H1 (cell line): ENCODE measurements around the gene CBLB. TPM values are rescaled to one million over a fixed set of nuclear protein-coding genes. Genes with fewer than 3 reads are reported as not detected.

Experiments used
- CTCF ChIA-PET: fragments of 300-600 bp; sonication (Branson Sonifier 250); formaldehyde crosslinking; loops from one replicate; lab custom pipeline; 2021; ENCODE audit not compliant: partially characterized antibody; lab: Charles Lee
- POLR2A ChIA-PET: fragments of 300-600 bp; sonication (Branson Sonifier 250); formaldehyde crosslinking; loops from one replicate; lab custom pipeline; 2021; ENCODE audit warnings: inconsistent platforms; ENCODE audit not compliant: partially characterized antibody; lab: Charles Lee
- DNase-seq, 2 experiments: peaks; one replicate each; pipeline versions ENCODE4 v3.0.0 to v3.0.0-alpha.2; 2010 to 2022; ENCODE audit warnings: low spot score in 2 of 2, low read depth in 1 of 2, mixed read lengths in 1 of 2
- FAIRE-seq: peaks from 2 replicates; lab custom pipeline; 2011; peaks lifted over from hg19 to GRCh38; lab: Jason Lieb, UNC
- H2AFZ ChIP-seq: 2 replicates; pipeline ENCODE4 v1.8.1; 2012; ENCODE audit warnings: low read length, inconsistent platforms
- H2AK5ac ChIP-seq: 2 replicates; pipeline ENCODE4 v1.6.1; 2013; ENCODE audit warnings: low read depth, low read length
- H2BK120ac ChIP-seq: replicated peaks from 2 replicates; pipeline ENCODE3; 2013; ENCODE audit warnings: low read depth, low read length, inconsistent platforms
- H2BK12ac ChIP-seq: 2 replicates; pipeline ENCODE4 v1.6.1; 2013; ENCODE audit warnings: low read depth, low read length
- H2BK15ac ChIP-seq: 2 replicates; pipeline ENCODE4 v1.6.1; 2013; ENCODE audit warnings: low read length
- H2BK20ac ChIP-seq: 2 replicates; pipeline ENCODE4 v1.6.1; 2013; ENCODE audit warnings: low read length
- H2BK5ac ChIP-seq: 2 replicates; pipeline ENCODE4 v1.6.1; 2013; ENCODE audit warnings: low read depth, low read length
- H3K14ac ChIP-seq: 2 replicates; pipeline ENCODE4 v1.6.1; 2013; ENCODE audit warnings: inconsistent platforms; ENCODE audit not compliant: insufficient read length
- H3K18ac ChIP-seq: 2 replicates; pipeline ENCODE4 v1.6.1; 2013; ENCODE audit warnings: low read length; ENCODE audit errors: extremely low read depth
- H3K23ac ChIP-seq: 2 replicates; pipeline ENCODE4 v1.6.1; 2013; ENCODE audit warnings: inconsistent platforms; ENCODE audit not compliant: insufficient read length
- H3K23me2 ChIP-seq: 2 replicates; pipeline ENCODE4 v1.6.1; 2013; ENCODE audit warnings: low read depth, low read length
- H3K27ac ChIP-seq: 2 replicates; pipeline ENCODE4 v1.6.1; 2011; ENCODE audit warnings: low read depth, low read length, inconsistent platforms
- H3K27me3 ChIP-seq, 4 experiments: replicated peaks in 1 of 4; 1 replicate in 1 of 4; 2 replicates in 3 of 4; pipeline versions ENCODE4 v1.6.1 to v1.8.1; 2011 to 2013; ENCODE audit warnings: low read length in 3 of 4, mild to moderate bottlenecking in 3 of 4, inconsistent platforms in 2 of 4, mixed read lengths in 2 of 4, moderate library complexity in 1 of 4; ENCODE audit not compliant: control insufficient read depth in 3 of 4, insufficient read depth in 3 of 4; ENCODE audit errors: extremely low read depth in 1 of 4
- H3K36me3 ChIP-seq, 4 experiments: 2 replicates each; pipeline versions ENCODE4 v1.6.1 to v1.8.1; 2011 to 2013; ENCODE audit warnings: mild to moderate bottlenecking in 4 of 4, low read length in 3 of 4, moderate library complexity in 2 of 4, control low read depth in 1 of 4, inconsistent platforms in 1 of 4; ENCODE audit not compliant: insufficient read depth in 4 of 4, control insufficient read depth in 2 of 4
- H3K4ac ChIP-seq: replicated peaks from 2 replicates; pipeline ENCODE3; 2013; ENCODE audit warnings: low read length, low read depth, mixed read lengths, inconsistent platforms; ENCODE audit not compliant: insufficient read length
- H3K4me1 ChIP-seq, 4 experiments: replicated peaks in 1 of 4; 1 replicate in 1 of 4; 2 replicates in 3 of 4; pipeline versions ENCODE4 v1.6.1 to v1.8.1; 2011 to 2013; ENCODE audit warnings: low read length in 3 of 4, inconsistent platforms in 2 of 4, mixed read lengths in 1 of 4; ENCODE audit not compliant: insufficient read depth in 4 of 4, control insufficient read depth in 3 of 4
- H3K4me2 ChIP-seq, 2 experiments: 2 replicates each; pipeline versions ENCODE4 v1.6.1 to v1.8.1; 2011 to 2013; ENCODE audit warnings: low read depth in 2 of 2, low read length in 2 of 2, control low read depth in 1 of 2, inconsistent platforms in 1 of 2, mild to moderate bottlenecking in 1 of 2; ENCODE audit not compliant: insufficient read depth in 1 of 2
- H3K4me3 ChIP-seq, 4 experiments: fragments of 200-600, 300-600 bp in 1 of 4; sonication (generic), shearing (Covaris generic), sonication (Bioruptor Twin) in 1 of 4; 2 replicates each; pipeline versions ENCODE4 v1.5.1 to v1.8.1; 2011 to 2016; ENCODE audit warnings: low read length in 4 of 4, low read depth in 3 of 4, control low read depth in 2 of 4, inconsistent platforms in 2 of 4, mild to moderate bottlenecking in 2 of 4, mixed read lengths in 1 of 4, moderate library complexity in 1 of 4; ENCODE audit not compliant: insufficient read depth in 2 of 4; ENCODE audit errors: extremely low read depth in 1 of 4
- H3K56ac ChIP-seq: replicated peaks from 2 replicates; pipeline ENCODE3; 2013; ENCODE audit warnings: low read depth, mild to moderate bottlenecking, mixed read lengths, low read length, inconsistent platforms; ENCODE audit not compliant: insufficient read length
- H3K79me1 ChIP-seq: 2 replicates; pipeline ENCODE4 v1.6.1; 2013; ENCODE audit warnings: low read depth, low read length, control low read depth
- H3K79me2 ChIP-seq, 2 experiments: 2 replicates each; pipeline versions ENCODE4 v1.6.1 to v1.8.1; 2012 to 2013; ENCODE audit warnings: low read length in 2 of 2, mild to moderate bottlenecking in 2 of 2, inconsistent platforms in 1 of 2; ENCODE audit not compliant: insufficient read depth in 2 of 2, control insufficient read depth in 1 of 2
- H3K9ac ChIP-seq, 4 experiments: replicated peaks in 1 of 4; 1 replicate in 1 of 4; 2 replicates in 3 of 4; pipeline versions ENCODE4 v1.6.1 to v1.8.1; 2011 to 2013; ENCODE audit warnings: low read depth in 3 of 4, low read length in 3 of 4, control low read depth in 2 of 4, mild to moderate bottlenecking in 2 of 4, moderate library complexity in 2 of 4, inconsistent platforms in 1 of 4; ENCODE audit errors: extremely low read depth in 1 of 4
- H3K9me3 ChIP-seq, 2 experiments: 2 replicates each; pipeline versions ENCODE4 v1.6.1 to v1.8.1; 2012 to 2013; ENCODE audit warnings: mild to moderate bottlenecking in 2 of 2, moderate library complexity in 2 of 2, control low read depth in 1 of 2, inconsistent platforms in 1 of 2, low read depth in 1 of 2, low read length in 1 of 2, mixed read lengths in 1 of 2; ENCODE audit not compliant: insufficient read depth in 2 of 2
- H4K20me1 ChIP-seq, 2 experiments: replicated peaks in 1 of 2; 2 replicates each; pipeline versions ENCODE3 to v1.8.1; 2011 to 2013; ENCODE audit warnings: inconsistent platforms in 2 of 2, low read length in 2 of 2, mild to moderate bottlenecking in 1 of 2; ENCODE audit not compliant: insufficient read depth in 2 of 2, control insufficient read depth in 1 of 2
- H4K5ac ChIP-seq: 2 replicates; pipeline ENCODE4 v1.6.1; 2013; ENCODE audit warnings: low read length, low read depth, mixed read lengths, inconsistent platforms; ENCODE audit not compliant: insufficient read length
- H4K8ac ChIP-seq: 2 replicates; pipeline ENCODE4 v1.8.0; 2013; ENCODE audit warnings: mild to moderate bottlenecking, moderate library complexity, low read length, inconsistent platforms; ENCODE audit not compliant: insufficient read depth; ENCODE audit errors: extremely low read depth
- H4K91ac ChIP-seq: replicated peaks from 2 replicates; pipeline ENCODE3; 2013; ENCODE audit warnings: low read length, mixed read lengths, inconsistent platforms; ENCODE audit not compliant: insufficient read length
- CEBPB ChIP-seq: IDR thresholded peaks from 2 replicates; pipeline ENCODE4 v1.6.1; 2012; ENCODE audit warnings: low read depth, low read length
- E2F6 ChIP-seq: IDR thresholded peaks from 2 replicates; pipeline ENCODE4 v1.6.1; 2012; ENCODE audit warnings: inconsistent platforms
- EGR1 ChIP-seq: IDR thresholded peaks from 2 replicates; pipeline ENCODE4 v1.6.1; 2011; ENCODE audit warnings: low read depth, low read length, borderline replicate concordance
- EZH2 ChIP-seq: fragments of 200-600 bp; sonication (generic); IDR thresholded peaks from 2 replicates; pipeline ENCODE4 v1.7.1; 2012; ENCODE audit warnings: low read depth, mild to moderate bottlenecking, moderate library complexity, low read length, inconsistent platforms; ENCODE audit not compliant: severe bottlenecking
- GTF2F1 ChIP-seq: IDR thresholded peaks from 2 replicates; pipeline ENCODE4 v1.6.1; 2012; ENCODE audit warnings: low read depth, low read length, improper control_type of control experiment, borderline replicate concordance
- JUN ChIP-seq: IDR thresholded peaks from 2 replicates; pipeline ENCODE4 v1.6.1; 2011; ENCODE audit warnings: low read depth, mild to moderate bottlenecking, improper control_type of control experiment, low read length
- JUND ChIP-seq: IDR thresholded peaks from 2 replicates; pipeline ENCODE4 v1.6.1; 2011; ENCODE audit warnings: mild to moderate bottlenecking, improper control_type of control experiment, low read length
- POLR2AphosphoS5 ChIP-seq: IDR thresholded peaks from 2 replicates; pipeline ENCODE4 v1.6.1; 2011; ENCODE audit warnings: low read depth, low read length
- SIRT6 ChIP-seq: IDR thresholded peaks from one replicate; pipeline ENCODE4 v1.7.1; 2012; ENCODE audit warnings: low read length, inconsistent platforms
- SP1 ChIP-seq: IDR thresholded peaks from 2 replicates; pipeline ENCODE4 v1.6.1; 2011; ENCODE audit warnings: low read depth, low read length
- SP2 ChIP-seq: IDR thresholded peaks from 2 replicates; pipeline ENCODE4 v1.6.1; 2012; ENCODE audit warnings: mild to moderate bottlenecking, low read length, inconsistent platforms
- TEAD4 ChIP-seq: IDR thresholded peaks from 2 replicates; pipeline ENCODE4 v1.6.1; 2012; ENCODE audit warnings: low read depth, low read length, inconsistent platforms, mixed read lengths
- YY1 ChIP-seq: IDR thresholded peaks from 2 replicates; pipeline ENCODE4 v1.6.1; 2011; ENCODE audit warnings: low read depth, mild to moderate bottlenecking, low read length
- WGBS, 2 experiments: shearing (Covaris generic) in 1 of 2; methylation state at CpG; one replicate each; pipeline versions ENCODE4 v1.1.6 to v1.1.7; 2013 to 2015; ENCODE audit warnings: low lambda C conversion rate in 2 of 2, mixed read lengths in 2 of 2, inconsistent platforms in 1 of 2, low coverage in 1 of 2, missing lambda C conversion rate in 1 of 2; ENCODE audit not compliant: insufficient replicate concordance in 2 of 2, insufficient coverage in 1 of 2, insufficient read length in 1 of 2; ENCODE audit errors: extremely low coverage in 1 of 2, missing lambda C conversion rate in 1 of 2; 5-methylcytosine and 5-hydroxymethylcytosine counted together
- polyA plus RNA-seq, 7 experiments: library from polyadenylated mRNA; depleted of rRNA in 3 of 7; stranded (reverse) in 5 of 7; unstranded in 2 of 7; fragments of >200 nt in 5 of 7; fragments of 200-250 nt in 2 of 7; gene quantifications; 1 replicate in 5 of 7; 2 replicates in 1 of 7; 4 replicates in 1 of 7; pipeline versions ENCODE4 v1.2.1 to v1.2.3, GENCODE V29; 2011 to 2013; ENCODE audit warnings: missing spikeins in 2 of 7, mixed read lengths in 2 of 7
- total RNA-seq: library from RNA; stranded (reverse); fragmentation: NEBNext Ultra II Directional; extraction: Animal tissue kit (Norgen Biotek cat#: 25700); gene quantifications from 2 replicates; pipeline ENCODE4 v1.2.1, GENCODE V29; 2021

Gene CBLB
- total and polyA plus RNA-seq, 2 of the 8 experiments (the other 6 are each of a cell fraction or from before 2014, with no cell fraction given): 14.5 to 26.0 TPM

DNA sequence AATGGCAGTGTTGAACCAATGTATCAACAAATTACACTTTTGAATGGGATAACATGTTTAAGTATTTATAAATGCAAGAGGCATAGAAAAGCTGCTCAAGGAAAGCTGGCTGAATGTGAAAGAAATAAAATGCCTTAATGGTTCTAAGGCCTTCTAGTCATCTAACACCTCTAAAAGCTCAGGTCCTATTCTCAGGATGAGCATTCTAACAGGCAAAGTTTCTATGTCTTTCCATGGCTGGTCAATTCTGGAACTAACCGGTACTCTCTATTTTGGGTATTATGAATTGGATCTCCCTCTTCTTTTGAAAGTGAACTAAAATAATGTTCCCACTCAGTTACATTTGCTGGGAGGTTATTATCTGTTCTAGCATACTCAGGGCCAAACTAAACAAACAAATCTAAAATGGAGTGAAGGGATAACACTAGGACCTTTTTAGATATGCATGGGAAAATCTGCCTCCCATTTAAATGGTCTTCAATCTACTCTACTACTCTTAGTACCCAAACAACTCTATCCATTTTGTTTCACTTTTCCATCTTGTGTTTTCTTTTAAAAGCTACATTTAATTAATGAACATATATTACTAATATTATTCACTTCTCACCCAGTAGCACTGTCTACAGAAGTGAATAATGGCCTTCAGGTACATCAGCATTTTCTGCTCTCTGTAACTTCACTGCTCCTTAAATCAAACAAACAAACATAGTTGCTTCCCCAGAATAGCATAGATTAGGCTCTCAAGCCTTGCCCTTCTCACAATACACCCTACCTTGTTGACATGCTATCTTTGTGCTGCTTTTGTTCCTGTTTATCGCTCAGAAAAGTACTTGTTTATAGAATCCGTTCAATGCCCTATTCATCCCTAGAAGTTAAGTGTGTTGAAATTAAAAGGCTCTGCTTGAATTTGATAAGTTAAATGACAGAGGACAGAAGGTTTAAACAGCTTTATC lies 46.4 kb downstream of the CBLB start:
- Histone ChIP-seq H4K5ac (no peak overlapping the region), H3K4me2 (no peak overlapping the region), H3K4me1 (no peaks in the 10 kb centered on the region), H2BK12ac (no peak overlapping the region), H2AFZ (no peak overlapping the region), H3K27ac (no peak overlapping the region), H3K4ac (no peak overlapping the region), H3K9ac (no peak overlapping the region), H4K91ac (no peak overlapping the region), H3K79me2 (no peaks in the 10 kb centered on the region), H2BK5ac (no peak overlapping the region), H3K9me3 (no peaks in the 10 kb centered on the region), H4K8ac (no peak overlapping the region), H3K4me3 (no peak overlapping the region), H4K20me1 (no peaks in the 10 kb centered on the region), H3K27me3 (peaks cover 0 to 1% (median 0%) of the 10 kb centered on the region in 4 experiments; a peak in 1 of 7 replicates), H3K56ac (no peak overlapping the region), H2AK5ac (no peak overlapping the region), H3K79me1 (no peaks in the 10 kb centered on the region; the same call in 1 of the 2 replicates), H2BK120ac (no peak overlapping the region), H2BK20ac (no peak overlapping the region), H3K18ac (no peak overlapping the region), H3K23ac (no peak overlapping the region), H2BK15ac (no peak overlapping the region), H3K36me3 (peaks cover 0 to 4% (median 1%) of the 10 kb centered on the region in 4 experiments; a peak in 3 of 8 replicates), H3K23me2 (no peaks in the 10 kb centered on the region), H3K14ac (no peak overlapping the region)
- POLR2A ChIA-PET: interaction anchor here (1.1 kb wide), 1 partner anchor 10 kb away, joined by 4 read pairs; no protein-coding TSS in a partner anchor
- CTCF ChIA-PET: interaction anchor here (0.6 kb wide), 1 partner anchor 245 kb away, joined by 3 read pairs; no protein-coding TSS in a partner anchor
- FAIRE-seq: no peak
- no peak for DNase-seq
- WGBS, 2 experiments: 94% methylated on average over 3 of the region's 3 CpGs; no CpG with 5 or more reads in 1 of the 2 experiments
- TF ChIP-seq CEBPB (no peak), SP1 (no peak), EZH2 (no peak), GTF2F1 (no peak), JUND (no peak), SP2 (no peak), E2F6 (no peak), EGR1 (no peak), SIRT6 (no peak), TEAD4 (no peak), YY1 (no peak), JUN (no peak), POLR2AphosphoS5 (no peak)
